ENCODE measurements around the gene MSANTD7.

GRCh38 chr10:14879928-14880193 lies 41.8 kb downstream of the MSANTD7 start:
- TF ChIP-seq CTCF (IDR thresholded peaks at IDR 0.05) (no peak), POLR2A (IDR thresholded peaks at IDR 0.05) (no peak)

All from adrenal gland (tissue), 5 donors.